Astrocyte of the cerebellum (primary cell): ENCODE results near the gene RAD51B.
"Not testable (repeated sequence)": the region's sequence is repeated elsewhere in the genome, so short reads cannot be mapped to it uniquely, and the experiment has no call there.

Source experiments
- DNase-seq: peaks from one replicate; pipeline ENCODE4 v3.0.0-alpha.2; 2011; ENCODE audit warnings: low read depth
- H3K4me3 ChIP-seq: 2 replicates; pipeline ENCODE4 v1.5.1; 2011; ENCODE audit warnings: mild to moderate bottlenecking, low read depth, low read length, moderate library complexity
- CTCF ChIP-seq: IDR thresholded peaks from 2 replicates; pipeline ENCODE4 v1.5.1; 2012; ENCODE audit warnings: low read length, low read depth, moderate library complexity, mild to moderate bottlenecking; ENCODE audit errors: missing control alignments
- in situ Hi-C: cut with HindIII; loops from 2 replicates; pipeline ENCODE4 v1.10.0; 2017; ENCODE audit warnings: low sequenced_read_pairs

RAD51B gene

GRCh38 chr14:68658029-68658509 is 838.5 kb downstream of the RAD51B start:
- TF ChIP-seq CTCF = no peak
- no peak for DNase-seq
- in situ Hi-C loops = no loop called here
- no peak overlapping the region for H3K4me3 ChIP-seq

- no peak overlapping the region for H3K4me3 ChIP-seq
- DNase-seq = no peak
- no peak for TF ChIP-seq CTCF
- in situ Hi-C loops = no loop called here
Measured at GRCh38 chr14:68658943-68659931, 839.7 kb downstream of the RAD51B start.

- in situ Hi-C loops = no loop called here
- TF ChIP-seq CTCF = no peak
Measured at GRCh38 chr14:68660495-68660894, 840.9 kb downstream of the RAD51B start.

GRCh38 chr14:68661226-68662225 is 841.9 kb downstream of the RAD51B start:
- no peak overlapping the region for H3K4me3 ChIP-seq
- DNase-seq = no peak
- in situ Hi-C loops = no loop called here
- TF ChIP-seq CTCF = no peak

More at GRCh38 chr14:68660495-68660894, 840.9 kb downstream of the RAD51B start:
- H3K4me3 ChIP-seq = no peak overlapping the region
- no peak for DNase-seq

- no peak for DNase-seq
- in situ Hi-C loops = no loop called here
- no peak overlapping the region for H3K4me3 ChIP-seq
- TF ChIP-seq CTCF = no peak
Measured at GRCh38 chr14:68662392-68662791, 842.8 kb downstream of the RAD51B start.

- in situ Hi-C loops, H3K4me3 ChIP-seq, DNase-seq: not testable (repeated sequence)
Measured at GRCh38 chr14:68662826-68663225, 843.2 kb downstream of the RAD51B start.
